Breast epithelium (tissue), 3 donors: ENCODE results near the gene PITRM1.
"Not testable (repeated sequence)": the region's sequence is repeated elsewhere in the genome, so short reads cannot be mapped to it uniquely, and the experiment has no call there.

Experiments used
- POLR2A ChIP-seq: fragments of 450-650 bp; IDR thresholded peaks from one replicate; pipeline ENCODE4 v1.6.1; 2016; ENCODE audit warnings: antibody characterized with exemption, mild to moderate bottlenecking, moderate library complexity
- POLR2AphosphoS5 ChIP-seq, 3 donors: sonication (generic); formaldehyde crosslinking; IDR thresholded peaks; one replicate each; pipeline ENCODE4 v1.6.1; 2017; ENCODE audit warnings: antibody characterized with exemption in 3 of 3
- TF ChIP-seq, protein P1 (sequence below), 3 donors: fragments of 450-650 bp; IDR thresholded peaks; one replicate each; pipeline ENCODE4 v1.5.1; 2016 to 2017; ENCODE audit warnings: antibody characterized with exemption in 3 of 3, mild to moderate bottlenecking in 3 of 3, moderate library complexity in 3 of 3

GRCh38 chr10:3219021-3219628, 46.5 kb upstream of the PITRM1 start:
- not testable (repeated sequence) for TF ChIP-seq POLR2AphosphoS5 (IDR thresholded peaks at IDR 0.05); POLR2A
- TF ChIP-seq, protein P1, sequence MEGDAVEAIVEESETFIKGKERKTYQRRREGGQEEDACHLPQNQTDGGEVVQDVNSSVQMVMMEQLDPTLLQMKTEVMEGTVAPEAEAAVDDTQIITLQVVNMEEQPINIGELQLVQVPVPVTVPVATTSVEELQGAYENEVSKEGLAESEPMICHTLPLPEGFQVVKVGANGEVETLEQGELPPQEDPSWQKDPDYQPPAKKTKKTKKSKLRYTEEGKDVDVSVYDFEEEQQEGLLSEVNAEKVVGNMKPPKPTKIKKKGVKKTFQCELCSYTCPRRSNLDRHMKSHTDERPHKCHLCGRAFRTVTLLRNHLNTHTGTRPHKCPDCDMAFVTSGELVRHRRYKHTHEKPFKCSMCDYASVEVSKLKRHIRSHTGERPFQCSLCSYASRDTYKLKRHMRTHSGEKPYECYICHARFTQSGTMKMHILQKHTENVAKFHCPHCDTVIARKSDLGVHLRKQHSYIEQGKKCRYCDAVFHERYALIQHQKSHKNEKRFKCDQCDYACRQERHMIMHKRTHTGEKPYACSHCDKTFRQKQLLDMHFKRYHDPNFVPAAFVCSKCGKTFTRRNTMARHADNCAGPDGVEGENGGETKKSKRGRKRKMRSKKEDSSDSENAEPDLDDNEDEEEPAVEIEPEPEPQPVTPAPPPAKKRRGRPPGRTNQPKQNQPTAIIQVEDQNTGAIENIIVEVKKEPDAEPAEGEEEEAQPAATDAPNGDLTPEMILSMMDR (IDR thresholded peaks at IDR 0.05): not testable (repeated sequence)
